ENCODE results near the gene ARHGEF6.

- TF ChIP-seq CTCF (IDR thresholded peaks at IDR 0.05; ENCODE audit: insufficient read depth, low read length, poor library complexity, severe bottlenecking): no peak
- no peak for TF ChIP-seq EZH2phosphoT487 (conservative IDR thresholded peaks at IDR 0.05; ENCODE audit: low read length)
Observed at GRCh38 chrX:136733613-136734012, 47.1 kb downstream of the ARHGEF6 start.
